Naive thymus-derived CD4-positive, alpha-beta T cell (primary cell): Measurements from ENCODE around the gene DTNA. TPM values are rescaled to one million over a fixed set of nuclear protein-coding genes. Genes with fewer than 3 reads are reported as not detected.
"Not testable (repeated sequence)": the region's sequence is repeated elsewhere in the genome, so short reads cannot be mapped to it uniquely, and the experiment has no call there.

Experiments used
- ATAC-seq: fragments of 150-1000 bp; cut with Tn5 transposase; 2 replicates; pipeline ENCODE4 v1.10.0; 2021; ENCODE audit warnings: mild to moderate bottlenecking, moderate library complexity
- CTCF ChIA-PET: fragments of 350-600 bp; sonication (Branson Sonifier 250); formaldehyde crosslinking; loops from one replicate; lab custom pipeline; 2021; ENCODE audit warnings: antibody characterized with exemption; lab: Charles Lee
- POLR2A ChIA-PET: fragments of 350-600 bp; sonication (Branson Sonifier 250); formaldehyde crosslinking; loops from one replicate; lab custom pipeline; 2021; ENCODE audit warnings: antibody characterized with exemption, inconsistent platforms; lab: Charles Lee
- DNase-seq, 9 donors: peaks; one replicate each; pipeline versions ENCODE4 v3.0.0 to v3.0.0-alpha.2; 2020 to 2022; ENCODE audit warnings: mixed read lengths in 1 of 9
- H3K27ac ChIP-seq: one replicate; pipeline ENCODE4 v1.7.0; 2013; ENCODE audit warnings: mild to moderate bottlenecking, low read depth, low read length, moderate library complexity
- H3K27me3 ChIP-seq, 2 donors: one replicate each; pipeline ENCODE4 v1.7.0; 2013; ENCODE audit warnings: low read length in 2 of 2, mild to moderate bottlenecking in 2 of 2, moderate library complexity in 2 of 2; ENCODE audit not compliant: control insufficient read depth in 2 of 2, insufficient read depth in 2 of 2
- H3K36me3 ChIP-seq, 3 experiments: 1 replicate in 2 of 3; 2 replicates in 1 of 3; pipeline ENCODE4 v1.7.0; 2013; ENCODE audit warnings: low read length in 3 of 3, mild to moderate bottlenecking in 3 of 3, moderate library complexity in 1 of 3; ENCODE audit not compliant: insufficient read depth in 3 of 3, control insufficient read depth in 2 of 3
- H3K4me1 ChIP-seq, 2 donors: one replicate each; pipeline ENCODE4 v1.7.0; 2013; ENCODE audit warnings: low read length in 2 of 2, mild to moderate bottlenecking in 2 of 2, moderate library complexity in 1 of 2; ENCODE audit not compliant: control insufficient read depth in 2 of 2, insufficient read depth in 2 of 2
- H3K4me3 ChIP-seq: 2 replicates; pipeline ENCODE4 v1.7.0; 2013; ENCODE audit warnings: mild to moderate bottlenecking, low read length
- H3K9me3 ChIP-seq, 3 experiments: 1 replicate in 2 of 3; 2 replicates in 1 of 3; pipeline ENCODE4 v1.7.0; 2013; ENCODE audit warnings: low read length in 3 of 3; ENCODE audit not compliant: control insufficient read depth in 2 of 3
- H3K27ac Mint-ChIP-seq, 9 donors: one replicate each; pipeline ENCODE4 v1.8.0; 2020 to 2022; ENCODE audit warnings: mixed read lengths in 9 of 9, mild to moderate bottlenecking in 8 of 9, moderate library complexity in 5 of 9, inconsistent platforms in 2 of 9
- H3K27me3 Mint-ChIP-seq, 5 donors: one replicate each; pipeline ENCODE4 v1.8.0; 2021 to 2022; ENCODE audit warnings: mixed read lengths in 5 of 5, mild to moderate bottlenecking in 1 of 5
- H3K36me3 Mint-ChIP-seq, 5 donors: one replicate each; pipeline ENCODE4 v1.8.0; 2020 to 2022; ENCODE audit warnings: mixed read lengths in 5 of 5, mild to moderate bottlenecking in 3 of 5, inconsistent platforms in 1 of 5
- H3K4me1 Mint-ChIP-seq, 7 donors: one replicate each; pipeline ENCODE4 v1.8.0; 2020 to 2022; ENCODE audit warnings: mixed read lengths in 7 of 7, mild to moderate bottlenecking in 3 of 7, inconsistent platforms in 1 of 7
- H3K4me3 Mint-ChIP-seq, 10 donors: one replicate each; pipeline ENCODE4 v1.8.0; 2020 to 2022; ENCODE audit warnings: mild to moderate bottlenecking in 10 of 10, mixed read lengths in 10 of 10, moderate library complexity in 6 of 10, inconsistent platforms in 2 of 10
- H3K9me3 Mint-ChIP-seq, 11 donors: one replicate each; pipeline ENCODE4 v1.8.0; 2020 to 2022; ENCODE audit warnings: mixed read lengths in 11 of 11, mild to moderate bottlenecking in 4 of 11, inconsistent platforms in 1 of 11, moderate library complexity in 1 of 11
- intact Hi-C, 2 donors: fragments of 100-400 bp; cut with micrococcal nuclease; formaldehyde crosslinking; loops; one replicate each; pipeline ENCODE4 v1.15.1; 2023
- polyA plus RNA-seq, 2 donors: library from polyadenylated mRNA; unstranded; fragments of 300-500 nt; fragmentation: Illumina TruSeq; gene quantifications; one replicate each; pipeline ENCODE4 v1.2.3, GENCODE V29; 2021
- total RNA-seq, 6 experiments: library from RNA in 5 of 6; stranded (reverse) in 5 of 6; gene quantifications; 1 replicate in 5 of 6; 2 replicates in 1 of 6; pipeline ENCODE4 v1.2.3 and lab custom pipeline; 2021 to 2026

DTNA gene
- total and polyA plus RNA-seq, 7 experiments from 2014 or later, result 0.49 to 1.5 (median 0.63) TPM; not detected in 3

- Mint-ChIP-seq H3K27me3 (peaks cover 0 to 8% (median 0%) of the 10 kb centered on the region in 5 donors), H3K27ac (no peak overlapping the region), H3K4me3 (no peak overlapping the region), H3K36me3 (no peaks in the 10 kb centered on the region), H3K9me3 (peaks cover 0 to 9% (median 0%) of the 10 kb centered on the region in 11 donors), H3K4me1 (no peaks in the 10 kb centered on the region)
- Histone ChIP-seq H3K9me3 (no peaks in the 10 kb centered on the region), H3K27ac (no peak overlapping the region), H3K36me3 (no peaks in the 10 kb centered on the region), H3K4me3 (no peak overlapping the region), H3K4me1 (no peaks in the 10 kb centered on the region), H3K27me3 (no peaks in the 10 kb centered on the region)
- intact Hi-C loops, result no loop called here
- CTCF ChIA-PET, result no interaction called here
- POLR2A ChIA-PET, result no interaction called here
- DNase-seq (no peak), ATAC-seq (no peak)
Observed at GRCh38 chr18:34904994-34905393, 194.9 kb downstream of the DTNA start.

GRCh38 chr18:34906985-34907384 is 196.9 kb downstream of the DTNA start:
- H3K4me3 Mint-ChIP-seq, H3K27me3 Mint-ChIP-seq, H3K36me3 Mint-ChIP-seq, H3K36me3 ChIP-seq, CTCF ChIA-PET, H3K27ac Mint-ChIP-seq, H3K9me3 ChIP-seq, H3K9me3 Mint-ChIP-seq, ATAC-seq, DNase-seq, H3K4me1 ChIP-seq, H3K27ac ChIP-seq, intact Hi-C loops, H3K27me3 ChIP-seq, POLR2A ChIA-PET, H3K4me1 Mint-ChIP-seq, H3K4me3 ChIP-seq: not testable (repeated sequence)

- intact Hi-C loops, result no loop called here
- CTCF ChIA-PET, result no interaction called here
Observed at GRCh38 chr18:34909637-34910364, 199.7 kb downstream of the DTNA start.

GRCh38 chr18:34911081-34911480 is 201.0 kb downstream of the DTNA start:
- POLR2A ChIA-PET, result no interaction called here
- H3K27ac Mint-ChIP-seq, result no peak overlapping the region
- H3K36me3 Mint-ChIP-seq, result no peaks in the 10 kb centered on the region
- H3K9me3 Mint-ChIP-seq, result peaks cover 0 to 6% (median 0%) of the 10 kb centered on the region in 11 donors
- intact Hi-C loops, result no loop called here
- CTCF ChIA-PET, result no interaction called here
- Histone ChIP-seq H3K9me3 (no peaks in the 10 kb centered on the region), H3K27me3 (no peaks in the 10 kb centered on the region), H3K4me3 (no peak overlapping the region), H3K36me3 (no peaks in the 10 kb centered on the region), H3K4me1 (no peaks in the 10 kb centered on the region), H3K27ac (no peak overlapping the region)
- no peak for DNase-seq
- no peaks in the 10 kb centered on the region for H3K4me1 Mint-ChIP-seq
- peaks cover 0 to 5% (median 0%) of the 10 kb centered on the region in 5 donors for H3K27me3 Mint-ChIP-seq
- H3K4me3 Mint-ChIP-seq, result no peak overlapping the region
- ATAC-seq, result no peak

More at GRCh38 chr18:34909637-34910364, 199.7 kb downstream of the DTNA start:
- no peaks in the 10 kb centered on the region for H3K36me3 Mint-ChIP-seq
- H3K9me3 Mint-ChIP-seq, result peaks cover 0 to 9% (median 0%) of the 10 kb centered on the region in 11 donors
- no peak for DNase-seq
- Histone ChIP-seq H3K9me3 (no peaks in the 10 kb centered on the region), H3K36me3 (no peaks in the 10 kb centered on the region), H3K27me3 (no peaks in the 10 kb centered on the region), H3K4me1 (no peaks in the 10 kb centered on the region), H3K27ac (no peak overlapping the region), H3K4me3 (no peak overlapping the region)
- no peaks in the 10 kb centered on the region for H3K4me1 Mint-ChIP-seq
- no peak for ATAC-seq
- POLR2A ChIA-PET, result no interaction called here
- H3K4me3 Mint-ChIP-seq, result no peak overlapping the region
- peaks cover 0 to 5% (median 0%) of the 10 kb centered on the region in 5 donors for H3K27me3 Mint-ChIP-seq
- no peak overlapping the region for H3K27ac Mint-ChIP-seq

- ATAC-seq, result no peak
- Histone ChIP-seq H3K4me3 (no peak overlapping the region), H3K27me3 (no peaks in the 10 kb centered on the region), H3K27ac (no peak overlapping the region), H3K36me3 (no peaks in the 10 kb centered on the region), H3K9me3 (no peaks in the 10 kb centered on the region), H3K4me1 (no peaks in the 10 kb centered on the region)
- intact Hi-C loops, result no loop called here
- no peak overlapping the region for H3K27ac Mint-ChIP-seq
- no peak for DNase-seq
- no peaks in the 10 kb centered on the region for H3K36me3 Mint-ChIP-seq
- H3K4me1 Mint-ChIP-seq, result no peaks in the 10 kb centered on the region
- H3K4me3 Mint-ChIP-seq, result no peak overlapping the region
- ChIA-PET POLR2A (no interaction called here), CTCF (no interaction called here)
- H3K9me3 Mint-ChIP-seq, result peaks cover 0 to 5% (median 0%) of the 10 kb centered on the region in 11 donors
- H3K27me3 Mint-ChIP-seq, result peaks cover 0 to 5% (median 0%) of the 10 kb centered on the region in 5 donors
Observed at GRCh38 chr18:34911661-34912384, 201.7 kb downstream of the DTNA start.

- no peaks in the 10 kb centered on the region for H3K36me3 Mint-ChIP-seq
- no peaks in the 10 kb centered on the region for H3K9me3 Mint-ChIP-seq
- Histone ChIP-seq H3K36me3 (no peaks in the 10 kb centered on the region), H3K27ac (no peak overlapping the region), H3K4me1 (no peaks in the 10 kb centered on the region), H3K27me3 (no peaks in the 10 kb centered on the region), H3K4me3 (no peak overlapping the region), H3K9me3 (no peaks in the 10 kb centered on the region)
- ChIA-PET POLR2A (no interaction called here), CTCF (no interaction called here)
- H3K4me1 Mint-ChIP-seq, result no peaks in the 10 kb centered on the region
- peaks cover 0 to 5% (median 0%) of the 10 kb centered on the region in 5 donors for H3K27me3 Mint-ChIP-seq
- peak overlapping the region in 1 of 9 donors; percentile 33 for H3K27ac Mint-ChIP-seq
- no peak for ATAC-seq
- intact Hi-C loops, result no loop called here
- H3K4me3 Mint-ChIP-seq, result no peak overlapping the region
- DNase-seq, result no peak
Observed at GRCh38 chr18:34913837-34914661, 204.0 kb downstream of the DTNA start.
